HepG2 (cell line): ENCODE measurements around the gene ANXA6.

ENCODE experiments used
- ASH2L ChIP-seq: fragments of 300-600, 200-600 bp; sonication (generic); IDR thresholded peaks from 2 replicates; pipeline ENCODE4 v1.7.0; 2017; ENCODE audit warnings: low read depth, mild to moderate bottlenecking, moderate library complexity, mixed read lengths, low read length; ENCODE audit not compliant: insufficient read length
- CTCF ChIP-seq: sonication (generic); formaldehyde crosslinking; IDR thresholded peaks from 2 replicates; pipeline ENCODE4 v1.5.0; 2020; ENCODE audit warnings: mild to moderate bottlenecking, missing genetic modification reagents, moderate library complexity
- ERF ChIP-seq: IDR thresholded peaks from 2 replicates; pipeline ENCODE4 v1.6.1; 2018; ENCODE audit warnings: missing biosample characterization, missing genetic modification reagents
- EZH2 ChIP-seq: conservative IDR thresholded peaks from 2 replicates; pipeline ENCODE4 v1.6.1; 2012; ENCODE audit warnings: mild to moderate bottlenecking, low read depth, low read length, moderate library complexity
- MED1 ChIP-seq: sonication (generic); formaldehyde crosslinking; IDR thresholded peaks from 2 replicates; pipeline ENCODE4 v1.4.0; 2020; ENCODE audit warnings: missing genetic modification reagents
- MLX ChIP-seq: IDR thresholded peaks from 2 replicates; pipeline ENCODE4 v1.6.1; 2016
- NFYB ChIP-seq: sonication (generic); formaldehyde crosslinking; IDR thresholded peaks from 2 replicates; pipeline ENCODE4 v1.4.0; 2020; ENCODE audit warnings: missing genetic modification reagents
- TBX3 ChIP-seq: fragments of 450-650 bp; IDR thresholded peaks from 2 replicates; pipeline ENCODE4 v1.6.1; 2017; ENCODE audit warnings: antibody characterized with exemption, mild to moderate bottlenecking, inconsistent platforms, borderline replicate concordance
- THAP11 ChIP-seq: IDR thresholded peaks from 2 replicates; pipeline ENCODE4 v1.6.1; 2016; ENCODE audit warnings: missing biosample characterization, missing genetic modification reagents
- ZNF274 ChIP-seq: sonication (generic); formaldehyde crosslinking; IDR thresholded peaks from 2 replicates; pipeline ENCODE4 v1.5.1; 2020; ENCODE audit warnings: mild to moderate bottlenecking, missing genetic modification reagents
- ZSCAN20 ChIP-seq: sonication (generic); formaldehyde crosslinking; IDR thresholded peaks from 2 replicates; pipeline ENCODE4 v1.4.0; 2020; ENCODE audit warnings: missing genetic modification reagents, mild to moderate bottlenecking, borderline replicate concordance
- TF ChIP-seq, protein P1 (sequence below): sonication (generic); formaldehyde crosslinking; IDR thresholded peaks from 2 replicates; pipeline ENCODE4 v1.5.1; 2020; ENCODE audit warnings: mild to moderate bottlenecking, missing genetic modification reagents
- TF ChIP-seq, protein P2 (sequence below), 2 experiments: IDR thresholded peaks; 2 replicates each; pipeline ENCODE4 v1.6.1; 2011 to 2012; ENCODE audit warnings: low read length in 2 of 2, borderline replicate concordance in 1 of 2, low read depth in 1 of 2, mild to moderate bottlenecking in 1 of 2, moderate library complexity in 1 of 2

DNA sequence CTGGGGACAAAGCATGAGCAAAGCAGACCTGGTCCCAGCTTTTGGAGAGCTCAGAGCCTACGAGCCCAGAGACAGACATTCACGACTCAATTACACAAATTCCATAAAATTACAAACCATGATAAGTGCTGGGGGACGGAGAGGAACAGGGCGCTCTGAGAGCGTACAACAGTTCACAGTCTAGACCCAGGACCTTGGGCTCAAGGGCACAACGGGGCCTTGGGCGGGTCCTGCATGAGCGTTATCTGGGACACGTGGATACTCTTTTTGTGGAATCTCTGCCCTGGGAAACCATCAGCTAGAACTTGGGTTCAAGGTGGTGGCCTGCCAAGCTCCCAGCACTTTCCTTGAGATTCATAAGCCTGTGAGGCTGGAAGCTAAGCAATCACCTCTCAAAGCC lies 9.4 kb upstream of the ANXA6 start:
- TF ChIP-seq ERF (CRISPR knock-in tag) (no peak), MLX (CRISPR knock-in tag) (no peak), NFYB (CRISPR knock-in tag) (no peak), MED1 (CRISPR knock-in tag) (no peak), EZH2 (no peak), THAP11 (CRISPR knock-in tag) (no peak), ZSCAN20 (no peak), ASH2L (no peak), CTCF (CRISPR knock-in tag) (no peak), TBX3 (no peak), ZNF274 (CRISPR knock-in tag) (no peak)
- TF ChIP-seq, protein P1, sequence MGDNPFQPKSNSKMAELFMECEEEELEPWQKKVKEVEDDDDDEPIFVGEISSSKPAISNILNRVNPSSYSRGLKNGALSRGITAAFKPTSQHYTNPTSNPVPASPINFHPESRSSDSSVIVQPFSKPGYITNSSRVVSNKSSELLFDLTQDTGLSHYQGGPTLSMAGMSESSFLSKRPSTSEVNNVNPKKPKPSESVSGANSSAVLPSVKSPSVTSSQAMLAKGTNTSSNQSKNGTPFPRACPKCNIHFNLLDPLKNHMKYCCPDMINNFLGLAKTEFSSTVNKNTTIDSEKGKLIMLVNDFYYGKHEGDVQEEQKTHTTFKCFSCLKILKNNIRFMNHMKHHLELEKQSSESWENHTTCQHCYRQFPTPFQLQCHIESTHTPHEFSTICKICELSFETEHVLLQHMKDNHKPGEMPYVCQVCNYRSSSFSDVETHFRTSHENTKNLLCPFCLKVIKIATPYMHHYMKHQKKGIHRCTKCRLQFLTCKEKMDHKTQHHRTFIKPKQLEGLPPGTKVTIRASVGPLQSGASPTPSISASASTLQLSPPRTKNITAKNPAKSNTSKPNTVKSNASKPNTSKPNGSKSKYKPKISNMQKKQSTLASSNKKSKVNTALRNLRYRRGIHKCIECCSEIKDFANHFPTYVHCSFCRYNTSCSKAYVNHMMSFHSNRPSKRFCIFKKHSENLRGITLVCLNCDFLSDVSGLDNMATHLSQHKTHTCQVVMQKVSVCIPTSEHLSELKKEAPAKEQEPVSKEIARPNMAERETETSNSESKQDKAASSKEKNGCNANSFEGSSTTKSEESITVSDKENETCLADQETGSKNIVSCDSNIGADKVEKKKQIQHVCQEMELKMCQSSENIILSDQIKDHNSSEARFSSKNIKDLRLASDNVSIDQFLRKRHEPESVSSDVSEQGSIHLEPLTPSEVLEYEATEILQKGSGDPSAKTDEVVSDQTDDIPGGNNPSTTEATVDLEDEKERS (CRISPR knock-in tag): no peak
- TF ChIP-seq, protein P2, sequence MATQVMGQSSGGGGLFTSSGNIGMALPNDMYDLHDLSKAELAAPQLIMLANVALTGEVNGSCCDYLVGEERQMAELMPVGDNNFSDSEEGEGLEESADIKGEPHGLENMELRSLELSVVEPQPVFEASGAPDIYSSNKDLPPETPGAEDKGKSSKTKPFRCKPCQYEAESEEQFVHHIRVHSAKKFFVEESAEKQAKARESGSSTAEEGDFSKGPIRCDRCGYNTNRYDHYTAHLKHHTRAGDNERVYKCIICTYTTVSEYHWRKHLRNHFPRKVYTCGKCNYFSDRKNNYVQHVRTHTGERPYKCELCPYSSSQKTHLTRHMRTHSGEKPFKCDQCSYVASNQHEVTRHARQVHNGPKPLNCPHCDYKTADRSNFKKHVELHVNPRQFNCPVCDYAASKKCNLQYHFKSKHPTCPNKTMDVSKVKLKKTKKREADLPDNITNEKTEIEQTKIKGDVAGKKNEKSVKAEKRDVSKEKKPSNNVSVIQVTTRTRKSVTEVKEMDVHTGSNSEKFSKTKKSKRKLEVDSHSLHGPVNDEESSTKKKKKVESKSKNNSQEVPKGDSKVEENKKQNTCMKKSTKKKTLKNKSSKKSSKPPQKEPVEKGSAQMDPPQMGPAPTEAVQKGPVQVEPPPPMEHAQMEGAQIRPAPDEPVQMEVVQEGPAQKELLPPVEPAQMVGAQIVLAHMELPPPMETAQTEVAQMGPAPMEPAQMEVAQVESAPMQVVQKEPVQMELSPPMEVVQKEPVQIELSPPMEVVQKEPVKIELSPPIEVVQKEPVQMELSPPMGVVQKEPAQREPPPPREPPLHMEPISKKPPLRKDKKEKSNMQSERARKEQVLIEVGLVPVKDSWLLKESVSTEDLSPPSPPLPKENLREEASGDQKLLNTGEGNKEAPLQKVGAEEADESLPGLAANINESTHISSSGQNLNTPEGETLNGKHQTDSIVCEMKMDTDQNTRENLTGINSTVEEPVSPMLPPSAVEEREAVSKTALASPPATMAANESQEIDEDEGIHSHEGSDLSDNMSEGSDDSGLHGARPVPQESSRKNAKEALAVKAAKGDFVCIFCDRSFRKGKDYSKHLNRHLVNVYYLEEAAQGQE (IDR thresholded peaks at IDR 0.05; ENCODE audit: borderline replicate concordance in 1 of 2, low read depth in 1 of 2, low read length in 2 of 2): no peak
